Right kidney (tissue), 1 donor: ENCODE results near the gene LCTL.
"Not testable (repeated sequence)": the region's sequence is repeated elsewhere in the genome, so short reads cannot be mapped to it uniquely, and the experiment has no call there.

Experiments
- DNase-seq: peaks from one replicate; pipeline ENCODE4 v3.0.0-alpha.2; 2016

The LCTL gene

GRCh38 chr15:66502491-66502890, 63.3 kb downstream of the LCTL start:
- DNase-seq, result no peak

- not testable (repeated sequence) for DNase-seq
These were observed 65.5 kb downstream of the LCTL start for GRCh38 chr15:66500346-66500745.

GRCh38 chr15:66498501-66499386, 67.1 kb downstream of the LCTL start:
- peak; percentile 19 for DNase-seq
